ENCODE data around the gene FBXO40. TPM values are rescaled to one million over a fixed set of nuclear protein-coding genes. Genes with fewer than 3 reads are reported as not detected.
"Not testable (repeated sequence)": the region's sequence is repeated elsewhere in the genome, so short reads cannot be mapped to it uniquely, and the experiment has no call there.

The FBXO40 gene
- total RNA-seq, 2 donors from 2014 or later, result not detected

- Histone ChIP-seq H3K27me3 (ENCODE audit: control insufficient read depth, insufficient read depth, low read length, poor library complexity, severe bottlenecking) (no peaks in the 10 kb centered on the region), H3K4me1 (ENCODE audit: control insufficient read depth, insufficient read depth, low read length) (no peaks in the 10 kb centered on the region), H3K27ac (ENCODE audit: low read depth, low read length) (no peak overlapping the region), H3K9ac (ENCODE audit: extremely low read depth, low read length, poor library complexity, severe bottlenecking) (no peak overlapping the region), H3K4me3 (ENCODE audit: low read length) (no peak overlapping the region), H3K9me3 (ENCODE audit: control insufficient read depth, low read length) (no peaks in the 10 kb centered on the region), H3K36me3 (ENCODE audit: control insufficient read depth, insufficient read depth, low read length) (no peaks in the 10 kb centered on the region)
- DNase-seq, result peak; percentile 57
- peaks cover 26% of the 10 kb centered on the region for H3K4me1 Mint-ChIP-seq
- H3K9me3 Mint-ChIP-seq, result no peaks in the 10 kb centered on the region
- WGBS, 2 experiments (ENCODE audit: insufficient coverage in 1 of 2, insufficient read length in 1 of 2), result 73 to 88% methylated on average over 1 to 2 of the region's 2 CpGs
- no peaks in the 10 kb centered on the region for H3K27me3 Mint-ChIP-seq (ENCODE audit: insufficient read depth)
- H3K4me3 Mint-ChIP-seq, result no peak overlapping the region
- H3K36me3 Mint-ChIP-seq (ENCODE audit: low read depth), result no peaks in the 10 kb centered on the region
- TF ChIP-seq CTCF (conservative IDR thresholded peaks at IDR 0.05), result no peak
- no peak overlapping the region for H3K27ac Mint-ChIP-seq
These were observed 5.4 kb downstream of the FBXO40 start for GRCh38 chr3:121598564-121598963.

- not testable (repeated sequence) for DNase-seq; H3K27me3 Mint-ChIP-seq (ENCODE audit: insufficient read depth); H3K9me3 ChIP-seq (ENCODE audit: control insufficient read depth, low read length); H3K36me3 Mint-ChIP-seq (ENCODE audit: low read depth); H3K9ac ChIP-seq (ENCODE audit: extremely low read depth, low read length, poor library complexity, severe bottlenecking); H3K4me1 ChIP-seq (ENCODE audit: control insufficient read depth, insufficient read depth, low read length); H3K27ac ChIP-seq (ENCODE audit: low read depth, low read length); H3K9me3 Mint-ChIP-seq; H3K4me3 ChIP-seq (ENCODE audit: low read length); H3K36me3 ChIP-seq (ENCODE audit: control insufficient read depth, insufficient read depth, low read length); H3K27me3 ChIP-seq (ENCODE audit: control insufficient read depth, insufficient read depth, low read length, poor library complexity, severe bottlenecking); H3K27ac Mint-ChIP-seq; H3K4me3 Mint-ChIP-seq
- peaks cover 25% of the 10 kb centered on the region for H3K4me1 Mint-ChIP-seq
- WGBS, 2 experiments (ENCODE audit: insufficient coverage in 1 of 2, insufficient read length in 1 of 2), result 98% methylated on average over 2 of the region's 2 CpGs; no CpG with 5 or more reads in 1 of the 2 experiments
These were observed 6.7 kb downstream of the FBXO40 start for GRCh38 chr3:121599900-121600299.

GRCh38 chr3:121601212-121601812 is 8.1 kb downstream of the FBXO40 start:
- Mint-ChIP-seq H3K36me3 (ENCODE audit: low read depth) (no peaks in the 10 kb centered on the region), H3K27me3 (ENCODE audit: insufficient read depth) (no peaks in the 10 kb centered on the region), H3K4me1 (peaks cover 23% of the 10 kb centered on the region), H3K4me3 (no peak overlapping the region), H3K9me3 (no peaks in the 10 kb centered on the region), H3K27ac (no peak overlapping the region)
- Histone ChIP-seq H3K4me1 (ENCODE audit: control insufficient read depth, insufficient read depth, low read length) (no peaks in the 10 kb centered on the region), H3K4me3 (ENCODE audit: low read length) (no peak overlapping the region), H3K9ac (ENCODE audit: extremely low read depth, low read length, poor library complexity, severe bottlenecking) (no peak overlapping the region), H3K27me3 (ENCODE audit: control insufficient read depth, insufficient read depth, low read length, poor library complexity, severe bottlenecking) (no peaks in the 10 kb centered on the region), H3K36me3 (ENCODE audit: control insufficient read depth, insufficient read depth, low read length) (no peaks in the 10 kb centered on the region), H3K27ac (ENCODE audit: low read depth, low read length) (peak overlapping the region; percentile 17), H3K9me3 (ENCODE audit: control insufficient read depth, low read length) (no peaks in the 10 kb centered on the region)
- no peak for TF ChIP-seq CTCF (conservative IDR thresholded peaks at IDR 0.05)
- no peak for DNase-seq
- 56 to 63% methylated on average over 3 to 4 of the region's 4 CpGs for WGBS, 2 experiments (ENCODE audit: insufficient coverage in 1 of 2, insufficient read length in 1 of 2)

- H3K4me3 ChIP-seq (ENCODE audit: low read length), result no peak overlapping the region
- no peak overlapping the region for H3K27ac ChIP-seq (ENCODE audit: low read depth, low read length)
- Mint-ChIP-seq H3K27ac (no peak overlapping the region), H3K4me1 (peaks cover 13% of the 10 kb centered on the region), H3K4me3 (no peak overlapping the region), H3K9me3 (no peaks in the 10 kb centered on the region), H3K36me3 (ENCODE audit: low read depth) (no peaks in the 10 kb centered on the region), H3K27me3 (ENCODE audit: insufficient read depth) (no peaks in the 10 kb centered on the region)
- no peak for DNase-seq
- WGBS, 2 experiments (ENCODE audit: insufficient coverage in 1 of 2, insufficient read length in 1 of 2), result 95 to 100% methylated on average over 1 to 2 of the region's 2 CpGs
- H3K9me3 ChIP-seq (ENCODE audit: control insufficient read depth, low read length), result no peaks in the 10 kb centered on the region
- no peaks in the 10 kb centered on the region for H3K36me3 ChIP-seq (ENCODE audit: control insufficient read depth, insufficient read depth, low read length)
- no peak for TF ChIP-seq CTCF (conservative IDR thresholded peaks at IDR 0.05)
- no peaks in the 10 kb centered on the region for H3K4me1 ChIP-seq (ENCODE audit: control insufficient read depth, insufficient read depth, low read length)
- H3K9ac ChIP-seq (ENCODE audit: extremely low read depth, low read length, poor library complexity, severe bottlenecking), result no peak overlapping the region
- H3K27me3 ChIP-seq (ENCODE audit: control insufficient read depth, insufficient read depth, low read length, poor library complexity, severe bottlenecking), result no peaks in the 10 kb centered on the region
These were observed 11.6 kb downstream of the FBXO40 start for GRCh38 chr3:121604759-121605158.

Measured in endodermal cell (in vitro differentiated cells).